ENCODE measurements around the gene SP3. TPM values are rescaled to one million over a fixed set of nuclear protein-coding genes. Genes with fewer than 3 reads are reported as not detected.

The SP3 gene
- 100 to 1,000 TPM in 1 of 4 donors, 10 to 100 TPM in 3; 57.1 to 106 (median 86.3) TPM for total RNA-seq

GRCh38 chr2:173965372-173966025, at the start of gene SP3:
Gene SP3 (minus strand): TSS chr2:173965373. CDS start chr2:173965171, 202 bp downstream.
- peak within 1 kb of the TSS; percentile 99 to 100 (median 100) for H3K27ac ChIP-seq
- peaks cover 0 to 35% (median 1%) of the 10 kb centered on the region in 4 donors for H3K4me1 ChIP-seq
- H3K4me3 ChIP-seq: peak within 1 kb of the TSS; percentile 87 to 99 (median 93)
- H3K36me3 ChIP-seq: no peaks in the 10 kb centered on the region
- H3K27me3 ChIP-seq: no peaks in the 10 kb centered on the region
- peak; percentile 83 to 91 for TF ChIP-seq POLR2A (IDR thresholded peaks at IDR 0.05)
- peak in 1 of 6 experiments; percentile 18 for TF ChIP-seq CTCF (IDR thresholded peaks at IDR 0.05)
- peak; percentile 96 to 98 (median 98) for DNase-seq
- H3K9me3 ChIP-seq: no peaks in the 10 kb centered on the region

- Histone ChIP-seq H3K9me3 (no peaks in the 10 kb centered on the region), H3K27ac (peak overlapping the region in 1 of 4 donors; percentile 23), H3K27me3 (no peaks in the 10 kb centered on the region), H3K4me1 (peaks cover 0 to 4% (median 0%) of the 10 kb centered on the region in 4 donors), H3K4me3 (no peak overlapping the region), H3K36me3 (no peaks in the 10 kb centered on the region)
- no peak for DNase-seq
- no peak for TF ChIP-seq POLR2A (IDR thresholded peaks at IDR 0.05)
- no peak for TF ChIP-seq CTCF (IDR thresholded peaks at IDR 0.05)
These were observed 49.5 kb upstream of the SP3 start for GRCh38 chr2:174014699-174015070.

GRCh38 chr2:174014011-174014698, 49.0 kb upstream of the SP3 start:
- no peak for DNase-seq
- TF ChIP-seq POLR2A (IDR thresholded peaks at IDR 0.05): no peak
- TF ChIP-seq CTCF (IDR thresholded peaks at IDR 0.05): no peak

GRCh38 chr2:174013315-174013751, 48.2 kb upstream of the SP3 start:
- peak overlapping the region; percentile 41 to 60 (median 51) for H3K4me3 ChIP-seq

More at GRCh38 chr2:174014011-174014698, 49.0 kb upstream of the SP3 start:
- peaks cover 0 to 4% (median 0%) of the 10 kb centered on the region in 4 donors for H3K4me1 ChIP-seq
- H3K36me3 ChIP-seq: no peaks in the 10 kb centered on the region
- H3K9me3 ChIP-seq: no peaks in the 10 kb centered on the region
- no peak overlapping the region for H3K4me3 ChIP-seq
- no peaks in the 10 kb centered on the region for H3K27me3 ChIP-seq
- peak overlapping the region in 3 of 4 donors; percentile 78 to 89 (median 83) for H3K27ac ChIP-seq

More at GRCh38 chr2:174013315-174013751, 48.2 kb upstream of the SP3 start:
- peak in 1 of 3 donors; percentile 51 for DNase-seq
- Histone ChIP-seq H3K9me3 (no peaks in the 10 kb centered on the region), H3K27me3 (no peaks in the 10 kb centered on the region), H3K36me3 (no peaks in the 10 kb centered on the region), H3K27ac (peak overlapping the region; percentile 66 to 89 (median 80)), H3K4me1 (peaks cover 0 to 4% (median 0%) of the 10 kb centered on the region in 4 donors)
- TF ChIP-seq CTCF (IDR thresholded peaks at IDR 0.05): no peak
- TF ChIP-seq POLR2A (IDR thresholded peaks at IDR 0.05): no peak
